HG03354 (cell line): ENCODE results near the gene GSK3B.

Experiments used
- ATAC-seq: cut with Tn5 transposase; IDR thresholded peaks from one replicate; pipeline ENCODE4 v1.9.1; 2021; ENCODE audit warnings: mild to moderate bottlenecking; ENCODE audit not compliant: unreplicated experiment, poor library complexity, severe bottlenecking

Gene GSK3B

GRCh38 chr3:119835556-119835955, 258.7 kb downstream of the GSK3B start:
- no peak for ATAC-seq

- ATAC-seq: no peak
Observed at GRCh38 chr3:119834754-119835370, 259.4 kb downstream of the GSK3B start.

- no peak for ATAC-seq
Observed at GRCh38 chr3:119831941-119832371, 262.3 kb downstream of the GSK3B start.

GRCh38 chr3:119831022-119831421, 263.2 kb downstream of the GSK3B start:
- no peak for ATAC-seq

- no peak for ATAC-seq
Observed at GRCh38 chr3:119829420-119829819, 264.8 kb downstream of the GSK3B start.

- no peak for ATAC-seq
Observed at GRCh38 chr3:119826711-119827608, 267.3 kb downstream of the GSK3B start.

GRCh38 chr3:119825820-119826219, 268.4 kb downstream of the GSK3B start:
- no peak for ATAC-seq

- ATAC-seq: no peak
Observed at GRCh38 chr3:119819806-119820205, 274.4 kb downstream of the GSK3B start.

GRCh38 chr3:119818937-119819336, 275.3 kb downstream of the GSK3B start:
- no peak for ATAC-seq

GRCh38 chr3:119817583-119818363, 276.5 kb downstream of the GSK3B start:
- ATAC-seq: no peak

GRCh38 chr3:119817071-119817470, 277.2 kb downstream of the GSK3B start:
- ATAC-seq: no peak

- no peak for ATAC-seq
Observed at GRCh38 chr3:119815716-119816115, 278.5 kb downstream of the GSK3B start.

- no peak for ATAC-seq
Observed at GRCh38 chr3:119812491-119813058, 281.7 kb downstream of the GSK3B start.

GRCh38 chr3:119810018-119810435, 284.2 kb downstream of the GSK3B start:
- ATAC-seq: peak; percentile 81

GRCh38 chr3:119809249-119810017, 284.8 kb downstream of the GSK3B start:
- ATAC-seq: peak; percentile 42

GRCh38 chr3:119808843-119809242, 285.4 kb downstream of the GSK3B start:
- no peak for ATAC-seq

GRCh38 chr3:119808244-119808643, 286.0 kb downstream of the GSK3B start:
- no peak for ATAC-seq

GRCh38 chr3:119800844-119801243, 293.4 kb downstream of the GSK3B start:
- ATAC-seq: no peak

GRCh38 chr3:119796785-119797184, 297.5 kb downstream of the GSK3B start:
- ATAC-seq: no peak
